ENCODE measurements around the gene LRP1B. TPM values are rescaled to one million over a fixed set of nuclear protein-coding genes. Genes with fewer than 3 reads are reported as not detected.

The LRP1B gene
- total and polyA plus RNA-seq, 8 donors = 0.03 to 1.6 (median 0.84) TPM

DNA sequence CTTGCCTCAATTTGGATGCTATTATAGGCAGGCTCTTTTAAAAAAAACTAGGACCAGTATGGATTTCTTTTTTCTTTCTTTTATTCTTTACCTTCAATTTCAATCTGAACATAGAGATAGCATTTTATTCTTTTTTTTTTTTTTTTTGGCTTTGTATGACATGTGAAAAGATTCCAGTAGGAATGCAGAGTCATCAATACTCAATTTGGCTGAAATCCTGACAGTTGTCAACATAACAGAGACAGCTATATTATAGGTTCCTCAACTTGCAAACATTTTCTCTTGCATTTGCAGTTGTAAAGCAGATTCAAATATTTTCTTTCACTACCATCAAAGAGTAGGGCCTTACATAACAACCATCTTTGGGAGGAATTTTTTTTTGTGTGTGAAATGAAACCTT, 334.4 kb downstream of the LRP1B start:
- Histone ChIP-seq H3K27me3 (no peaks in the 10 kb centered on the region), H3K4me1 (no peaks in the 10 kb centered on the region), H3K36me3 (no peaks in the 10 kb centered on the region), H3K27ac (no peak overlapping the region), H3K4me3 (no peak overlapping the region), H3K9me3 (no peaks in the 10 kb centered on the region)
- ATAC-seq (no peak), DNase-seq (no peak)
- TF ChIP-seq CTCF (IDR thresholded peaks at IDR 0.05) = no peak
- intact Hi-C loops (cut with DNase I) = no loop called here

- Histone ChIP-seq H3K36me3 (no peaks in the 10 kb centered on the region), H3K27ac (no peak overlapping the region), H3K9me3 (no peaks in the 10 kb centered on the region), H3K4me3 (no peak overlapping the region), H3K27me3 (no peaks in the 10 kb centered on the region), H3K4me1 (no peaks in the 10 kb centered on the region)
- ATAC-seq = no peak
- no peak for DNase-seq
- TF ChIP-seq CTCF (IDR thresholded peaks at IDR 0.05) = no peak
- intact Hi-C loops (cut with DNase I) = no loop called here
Observed at GRCh38 chr2:141791521-141791920, 339.3 kb downstream of the LRP1B start.

DNA sequence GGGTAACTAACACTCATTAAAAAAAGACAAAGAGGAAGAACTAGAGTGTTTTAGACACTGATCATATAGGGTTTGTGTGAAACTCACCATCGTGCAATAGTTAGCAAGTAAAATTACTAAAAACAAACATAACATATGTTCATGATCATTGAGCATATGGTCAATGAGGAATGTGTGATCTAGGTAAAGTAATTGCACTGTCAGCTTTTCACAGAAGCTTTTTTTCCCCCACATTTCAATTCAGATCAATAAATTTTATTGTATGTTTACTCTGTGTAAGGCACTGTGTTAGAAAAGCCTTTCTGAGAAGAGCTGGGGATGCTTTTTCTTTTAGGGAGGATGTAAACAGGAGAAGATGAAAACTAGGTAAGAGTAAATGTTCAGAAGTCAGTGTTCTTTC, 348.2 kb downstream of the LRP1B start:
- no peak for ATAC-seq
- Histone ChIP-seq H3K27ac (no peak overlapping the region), H3K4me1 (no peaks in the 10 kb centered on the region), H3K27me3 (no peaks in the 10 kb centered on the region), H3K9me3 (no peaks in the 10 kb centered on the region), H3K4me3 (no peak overlapping the region), H3K36me3 (no peaks in the 10 kb centered on the region)
- TF ChIP-seq CTCF (IDR thresholded peaks at IDR 0.05) = no peak
- intact Hi-C loops (cut with DNase I) = no loop called here
- no peak for DNase-seq

GRCh38 chr2:141778315-141778835, 352.4 kb downstream of the LRP1B start:
- ATAC-seq = no peak
- intact Hi-C loops (cut with DNase I) = no loop called here
- H3K27ac ChIP-seq = no peak overlapping the region
- no peaks in the 10 kb centered on the region for H3K36me3 ChIP-seq
- no peaks in the 10 kb centered on the region for H3K4me1 ChIP-seq
- no peaks in the 10 kb centered on the region for H3K9me3 ChIP-seq
- DNase-seq = no peak
- no peak for TF ChIP-seq CTCF (IDR thresholded peaks at IDR 0.05)
- no peaks in the 10 kb centered on the region for H3K27me3 ChIP-seq
- no peak overlapping the region for H3K4me3 ChIP-seq

- H3K27ac ChIP-seq = no peak overlapping the region
- H3K9me3 ChIP-seq = no peaks in the 10 kb centered on the region
- no peaks in the 10 kb centered on the region for H3K27me3 ChIP-seq
- TF ChIP-seq CTCF (IDR thresholded peaks at IDR 0.05) = no peak
- DNase-seq (no peak), ATAC-seq (no peak)
- intact Hi-C loops (cut with DNase I) = no loop called here
- no peaks in the 10 kb centered on the region for H3K4me1 ChIP-seq
- no peak overlapping the region for H3K4me3 ChIP-seq
- no peaks in the 10 kb centered on the region for H3K36me3 ChIP-seq
Observed at GRCh38 chr2:141770530-141770929, 360.3 kb downstream of the LRP1B start.

All from left lung (tissue), 10 donors.